HepG2 (cell line): ENCODE measurements around the gene MPLKIP. TPM values are rescaled to one million over a fixed set of nuclear protein-coding genes. Genes with fewer than 3 reads are reported as not detected.
"Not testable (repeated sequence)": the region's sequence is repeated elsewhere in the genome, so short reads cannot be mapped to it uniquely, and the experiment has no call there.

ENCODE experiments used
- ATAC-seq: fragments of 200-7000 bp; cut with Tn5 transposase; 3 replicates; pipeline ENCODE4 v1.9.1; 2020; ENCODE audit warnings: mild to moderate bottlenecking, moderate library complexity
- BruUV-seq: library from RNA; stranded (reverse); fragments of 400-500 nt; replicated peaks from 2 replicates; lab custom pipeline; 2021; lab: Mats Ljungman, UMichigan
- CTCF ChIA-PET: fragments of 300-600 bp; formaldehyde crosslinking; extraction: SDS; loops from one replicate; lab custom pipeline; 2021; ENCODE audit warnings: low total read pairs, inconsistent platforms, low intra/inter-chr PET ratio; lab: Yijun Ruan, JAX
- POLR2A ChIA-PET: fragments of 350-600 bp; sonication (Branson Sonifier 250); formaldehyde crosslinking; loops from one replicate; lab custom pipeline; 2020; ENCODE audit warnings: antibody characterized with exemption, inconsistent platforms; lab: Yijun Ruan, JAX
- DNase-seq: peaks from one replicate; pipeline ENCODE4 v3.0.0-alpha.2; 2015; ENCODE audit warnings: low spot score
- FAIRE-seq: peaks from 3 replicates; lab custom pipeline; 2011; peaks lifted over from hg19 to GRCh38; lab: Jason Lieb, UNC
- H2AFZ ChIP-seq: one replicate; pipeline ENCODE4 v1.6.1; 2011; ENCODE audit warnings: low read length, inconsistent platforms
- H3K27ac ChIP-seq: fragments of 300-600 bp; 3 replicates; pipeline ENCODE4 v1.8.0; 2011; ENCODE audit warnings: mixed run types, mild to moderate bottlenecking, mixed read lengths, low read length, inconsistent platforms; ENCODE audit not compliant: insufficient read depth; ENCODE audit errors: extremely low read length
- H3K27me3 ChIP-seq, 2 experiments: fragments of 200-600 bp in 1 of 2; 2 replicates in 1 of 2; 3 replicates in 1 of 2; pipeline versions ENCODE4 v1.6.0 to v1.8.0; 2011; ENCODE audit warnings: low read length in 2 of 2, mild to moderate bottlenecking in 2 of 2, moderate library complexity in 2 of 2, inconsistent platforms in 1 of 2; ENCODE audit not compliant: insufficient read depth in 2 of 2, control insufficient read depth in 1 of 2
- H3K36me3 ChIP-seq, 2 experiments: fragments of 200-600 bp in 1 of 2; replicated peaks in 1 of 2; 2 replicates in 1 of 2; 3 replicates in 1 of 2; pipeline versions ENCODE4 v1.5.1 to v1.8.0; 2011; ENCODE audit warnings: low read length in 2 of 2, inconsistent platforms in 1 of 2; ENCODE audit not compliant: insufficient read depth in 2 of 2, control insufficient read depth in 1 of 2
- H3K4me1 ChIP-seq: 2 replicates; pipeline ENCODE4 v1.5.1; 2012; ENCODE audit warnings: low read length, inconsistent platforms; ENCODE audit not compliant: insufficient read depth
- H3K4me2 ChIP-seq: 2 replicates; pipeline ENCODE4 v1.6.0; 2011; ENCODE audit warnings: low read depth, low read length, inconsistent platforms
- H3K4me3 ChIP-seq, 3 experiments: fragments of 200-600 bp in 1 of 3; sonication (generic), shearing (Covaris generic) in 1 of 3; replicated peaks in 1 of 3; 2 replicates each; pipeline ENCODE4 v1.5.1; 2011 to 2016; ENCODE audit warnings: low read length in 3 of 3, inconsistent platforms in 2 of 3, low read depth in 2 of 3, mild to moderate bottlenecking in 2 of 3, control low read depth in 1 of 3, mixed read lengths in 1 of 3; ENCODE audit not compliant: insufficient read depth in 1 of 3
- H3K79me2 ChIP-seq: one replicate; pipeline ENCODE4 v1.6.1; 2011; ENCODE audit warnings: low read length, inconsistent platforms; ENCODE audit not compliant: insufficient read depth
- H3K9ac ChIP-seq: 2 replicates; pipeline ENCODE4 v1.6.0; 2011; ENCODE audit warnings: mild to moderate bottlenecking, low read depth, low read length, inconsistent platforms; ENCODE audit not compliant: insufficient read depth
- H3K9me3 ChIP-seq: 2 replicates; pipeline ENCODE4 v1.5.1; 2012; ENCODE audit warnings: mild to moderate bottlenecking, low read length
- H4K20me1 ChIP-seq: 2 replicates; pipeline ENCODE4 v1.6.0; 2011; ENCODE audit warnings: inconsistent platforms, mild to moderate bottlenecking, low read length, moderate library complexity; ENCODE audit not compliant: insufficient read depth
- MYNN ChIP-seq: sonication (generic); formaldehyde crosslinking; IDR thresholded peaks from 2 replicates; pipeline ENCODE4 v1.4.0; 2020; ENCODE audit warnings: mild to moderate bottlenecking, low read depth, missing genetic modification reagents
- POGZ ChIP-seq: sonication (generic); formaldehyde crosslinking; IDR thresholded peaks from 2 replicates; pipeline ENCODE4 v1.4.0; 2020; ENCODE audit warnings: mild to moderate bottlenecking, missing genetic modification reagents
- ZNF17 ChIP-seq: sonication (generic); formaldehyde crosslinking; IDR thresholded peaks from 2 replicates; pipeline ENCODE4 v1.5.0; 2020; ENCODE audit warnings: mild to moderate bottlenecking, missing genetic modification reagents
- ZNF235 ChIP-seq: sonication (generic); formaldehyde crosslinking; IDR thresholded peaks from 2 replicates; pipeline ENCODE4 v1.8.1; 2023; ENCODE audit warnings: mild to moderate bottlenecking, missing genetic modification reagents, borderline replicate concordance
- ZNF281 ChIP-seq: sonication (generic); formaldehyde crosslinking; IDR thresholded peaks from 2 replicates; pipeline ENCODE4 v1.4.0; 2020; ENCODE audit warnings: missing genetic modification reagents, borderline replicate concordance
- ZNF446 ChIP-seq: sonication (generic); formaldehyde crosslinking; IDR thresholded peaks from 2 replicates; pipeline ENCODE4 v1.5.0; 2020; ENCODE audit warnings: mild to moderate bottlenecking, missing genetic modification reagents
- WGBS: methylation state at CpG from one replicate; pipeline ENCODE4 v1.1.6; 2017; ENCODE audit warnings: low lambda C conversion rate; 5-methylcytosine and 5-hydroxymethylcytosine counted together
- in situ Hi-C: cut with HindIII; loops from 2 replicates; pipeline ENCODE4 v1.10.0; 2017; ENCODE audit warnings: low pct_unique_long_range_greater_than_20kb; ENCODE audit not compliant: extremely low pct_ligation_motif_present
- intact Hi-C: fragments of 100-400 bp; cut with micrococcal nuclease; formaldehyde crosslinking; loops from one replicate; pipeline ENCODE4 v1.10.0; 2022; ENCODE audit not compliant: unreplicated experiment
- polyA plus RNA-seq, 8 experiments: library from polyadenylated mRNA; depleted of rRNA in 3 of 8; stranded (reverse) in 7 of 8; unstranded in 1 of 8; fragments of >200 nt; fragmentation: Illumina TruSeq in 4 of 8; extraction: Trizol in 4 of 8; gene quantifications; 2 replicates each; pipeline versions ENCODE4 v1.2.1 to v1.2.3, GENCODE V29; 2011 to 2016; ENCODE audit warnings: low read depth in 4 of 8, missing spikeins in 1 of 8, mixed read lengths in 1 of 8; ENCODE audit not compliant: insufficient read depth in 1 of 8
- total RNA-seq, 5 experiments: library from RNA; depleted of rRNA; stranded (reverse); fragments of >200 nt; fragmentation: Illumina TruSeq; extraction: Trizol; gene quantifications; 2 replicates each; pipeline ENCODE4 v1.2.3, GENCODE V29; 2016; ENCODE audit warnings: low read depth in 1 of 5

Gene MPLKIP
- total and polyA plus RNA-seq, 2 of the 13 experiments (the other 11 are each of a cell fraction or from before 2014, with no cell fraction given): 40.1 to 45.7 TPM

- CTCF ChIA-PET, H3K4me2 ChIP-seq, POLR2A ChIA-PET, H4K20me1 ChIP-seq, DNase-seq, intact Hi-C loops, H3K4me3 ChIP-seq, H2AFZ ChIP-seq, H3K36me3 ChIP-seq, FAIRE-seq, ATAC-seq, H3K9me3 ChIP-seq, in situ Hi-C loops, H3K27me3 ChIP-seq, H3K27ac ChIP-seq, H3K9ac ChIP-seq, BruUV-seq, H3K79me2 ChIP-seq: not testable (repeated sequence)
- 96% methylated on average over 13 of the region's 13 CpGs for WGBS
- peaks cover 14% of the 10 kb centered on the region for H3K4me1 ChIP-seq
Measured at GRCh38 chr7:40139891-40140290, 5.5 kb upstream of the MPLKIP start.

GRCh38 chr7:40138973-40139372, 4.6 kb upstream of the MPLKIP start:
- no peaks in the 10 kb centered on the region for H3K9me3 ChIP-seq
- DNase-seq: no peak
- no peaks in the 10 kb centered on the region for H3K36me3 ChIP-seq
- no peak for FAIRE-seq
- in situ Hi-C loops: no loop called here
- peaks cover 14% of the 10 kb centered on the region for H3K4me1 ChIP-seq
- H3K4me2 ChIP-seq: no peak overlapping the region
- TF ChIP-seq MYNN (no peak), ZNF17 (CRISPR knock-in tag) (no peak), ZNF281 (no peak), ZNF446 (no peak), ZNF235 (CRISPR knock-in tag) (no peak), POGZ (CRISPR knock-in tag) (no peak)
- TF ChIP-seq, all 625 proteins: peak for 0
- H3K79me2 ChIP-seq: peaks cover 1% of the 10 kb centered on the region
- POLR2A ChIA-PET: no interaction called here
- intact Hi-C loops: no loop called here
- no peak overlapping the region for H3K9ac ChIP-seq
- no TSS peak for BruUV-seq
- CTCF ChIA-PET: no interaction called here
- H4K20me1 ChIP-seq: no peaks in the 10 kb centered on the region
- no peak for ATAC-seq
- no peak overlapping the region for H3K4me3 ChIP-seq
- no peak overlapping the region for H2AFZ ChIP-seq
- WGBS: 97% methylated on average over 5 of the region's 5 CpGs
- no peak overlapping the region for H3K27ac ChIP-seq
- no peaks in the 10 kb centered on the region; a peak in 1 of 5 replicates for H3K27me3 ChIP-seq
